Epithelial cell of esophagus (primary cell): ENCODE results near the gene SEMA4F.

Experiments
- DNase-seq: peaks from one replicate; pipeline ENCODE4 v3.0.0; 2010; ENCODE audit warnings: low read depth
- H3K4me3 ChIP-seq: 2 replicates; pipeline ENCODE4 v1.5.1; 2011; ENCODE audit warnings: mild to moderate bottlenecking, low read length, control low read depth
- CTCF ChIP-seq: IDR thresholded peaks from 2 replicates; pipeline ENCODE4 v1.5.1; 2011; ENCODE audit warnings: low read depth, mild to moderate bottlenecking, low read length, control low read depth, inconsistent platforms; ENCODE audit not compliant: insufficient read depth; ENCODE audit errors: missing control alignments

The SEMA4F gene

GRCh38 chr2:74728842-74729241, 74.8 kb downstream of the SEMA4F start:
- DNase-seq = no peak
- no peak for TF ChIP-seq CTCF
- no peak overlapping the region for H3K4me3 ChIP-seq

DNA sequence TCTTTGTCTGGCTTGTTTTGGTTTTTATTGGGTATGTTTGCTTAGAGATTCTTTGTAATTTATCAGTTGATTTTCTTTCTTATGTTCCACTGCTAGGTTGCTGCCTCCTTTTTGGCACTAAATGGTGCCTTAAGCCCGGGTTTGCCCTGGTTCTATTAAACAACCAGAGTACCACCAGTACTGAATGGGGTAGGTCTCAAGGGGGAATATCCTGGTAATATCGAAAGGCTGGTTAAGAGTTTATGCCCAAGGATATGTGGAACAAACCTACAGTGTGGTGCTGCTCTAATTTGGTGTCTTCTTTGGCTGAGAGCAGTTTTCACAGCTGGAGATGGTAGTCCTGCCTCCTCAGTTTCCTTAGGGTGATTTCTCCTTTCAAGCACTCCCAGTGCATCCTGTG, 76.5 kb downstream of the SEMA4F start:
- H3K4me3 ChIP-seq = no peak overlapping the region
- no peak for DNase-seq
- TF ChIP-seq CTCF = no peak
